Activated naive CD4-positive, alpha-beta T cell treated with anti-CD3 and anti-CD28 coated beads, Interleukin-2, amount 10 ng/mL, durations not matched to agents 7 days and 5 days (primary cell): ENCODE data around the gene CPNE5.

Experiments used
- CTCF ChIA-PET: fragments of 350-600 bp; sonication (Branson Sonifier 250); formaldehyde crosslinking; loops from one replicate; lab custom pipeline; 2021; ENCODE audit warnings: antibody characterized with exemption; lab: Charles Lee
- DNase-seq: peaks from one replicate; pipeline ENCODE4 v3.0.0-alpha.2; 2020
- H3K27ac Mint-ChIP-seq: one replicate; pipeline ENCODE4 v1.8.0; 2021; ENCODE audit warnings: mild to moderate bottlenecking, moderate library complexity, mixed read lengths
- H3K27me3 Mint-ChIP-seq: one replicate; pipeline ENCODE4 v1.8.0; 2021; ENCODE audit warnings: mild to moderate bottlenecking, mixed read lengths
- H3K36me3 Mint-ChIP-seq: one replicate; pipeline ENCODE4 v1.8.0; 2021; ENCODE audit warnings: mixed read lengths
- H3K4me1 Mint-ChIP-seq: one replicate; pipeline ENCODE4 v1.8.0; 2021; ENCODE audit warnings: mixed read lengths
- H3K4me3 Mint-ChIP-seq: one replicate; pipeline ENCODE4 v1.8.0; 2021; ENCODE audit warnings: mild to moderate bottlenecking, moderate library complexity, mixed read lengths
- H3K9me3 Mint-ChIP-seq: one replicate; pipeline ENCODE4 v1.8.0; 2021; ENCODE audit warnings: mixed read lengths

CPNE5 gene

GRCh38 chr6:36838896-36839748 lies at the start of gene CPNE5:
CPNE5 (minus strand) TSS chr6:36839444; CDS start chr6:36839377, 67 bp downstream.
- CTCF ChIA-PET: interaction anchor here (0.6 to 2.5 kb wide), 5 partner anchors 8 to 141 kb away, joined by 3 to 11 read pairs (median 4); no protein-coding TSS in a partner anchor
- Mint-ChIP-seq H3K27ac (no peak within 1 kb of the TSS), H3K4me3 (peak within 1 kb of the TSS; percentile 72), H3K36me3 (no peaks in the 10 kb centered on the region), H3K4me1 (peaks cover 18% of the 10 kb centered on the region), H3K9me3 (no peaks in the 10 kb centered on the region), H3K27me3 (peaks cover 80% of the 10 kb centered on the region)
- peak; percentile 30 for DNase-seq

GRCh38 chr6:36888115-36888643 lies 48.9 kb upstream of the CPNE5 start:
- Mint-ChIP-seq H3K36me3 (peaks cover 13% of the 10 kb centered on the region), H3K4me1 (peaks cover 37% of the 10 kb centered on the region), H3K27ac (no peak overlapping the region), H3K4me3 (no peak overlapping the region), H3K9me3 (no peaks in the 10 kb centered on the region), H3K27me3 (no peaks in the 10 kb centered on the region)
- no peak for DNase-seq
- CTCF ChIA-PET: interaction anchor here (0.7 to 2.9 kb wide), 4 partner anchors 10 to 1168 kb away, joined by 3 to 13 read pairs (median 8); no protein-coding TSS in a partner anchor

DNA sequence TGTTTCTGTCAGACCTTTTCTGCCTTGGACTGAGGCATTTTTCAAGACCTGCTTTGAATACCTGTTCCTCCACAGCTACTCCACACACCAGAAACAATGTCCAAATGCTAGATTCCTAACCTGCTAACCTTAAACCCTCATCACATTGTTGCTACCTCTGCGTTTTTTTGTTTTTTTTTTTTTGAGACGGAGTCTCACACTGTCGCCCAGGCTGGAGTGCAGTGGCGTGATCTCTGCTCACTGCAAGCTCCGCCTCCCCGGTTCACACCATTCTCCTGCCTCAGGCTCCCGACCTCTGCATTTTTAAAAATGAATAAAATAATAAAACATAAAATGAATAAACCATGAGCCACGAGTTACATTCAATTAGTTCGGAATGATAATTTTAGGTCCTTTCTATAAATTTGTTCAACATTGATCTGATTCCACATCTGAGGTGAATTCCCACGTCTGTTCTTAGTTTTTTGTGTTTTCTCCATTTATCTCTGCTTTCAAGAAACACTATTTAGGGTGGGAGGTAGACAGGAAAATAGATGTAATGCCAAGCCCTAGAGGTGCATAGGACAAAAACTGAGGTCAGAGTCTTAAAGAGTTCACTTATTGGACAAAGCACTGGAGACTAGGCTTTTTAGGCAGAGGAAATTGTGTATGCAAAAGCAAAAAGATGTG lies 47.8 kb upstream of the CPNE5 start:
- peaks cover 37% of the 10 kb centered on the region for H3K4me1 Mint-ChIP-seq
- H3K27ac Mint-ChIP-seq: no peak overlapping the region
- no peaks in the 10 kb centered on the region for H3K9me3 Mint-ChIP-seq
- CTCF ChIA-PET: interaction anchor here (1.1 kb wide), 1 partner anchor 20 kb away, joined by 4 read pairs; no protein-coding TSS in a partner anchor
- DNase-seq: no peak
- no peaks in the 10 kb centered on the region for H3K27me3 Mint-ChIP-seq
- peak overlapping the region; percentile 90 for H3K4me3 Mint-ChIP-seq
- H3K36me3 Mint-ChIP-seq: peaks cover 10% of the 10 kb centered on the region

- peak within 1 kb of the TSS; percentile 90 for H3K4me3 Mint-ChIP-seq
- H3K4me1 Mint-ChIP-seq: peaks cover 37% of the 10 kb centered on the region
- no peaks in the 10 kb centered on the region for H3K27me3 Mint-ChIP-seq
- H3K9me3 Mint-ChIP-seq: no peaks in the 10 kb centered on the region
- H3K27ac Mint-ChIP-seq: peak within 1 kb of the TSS; percentile 92
- H3K36me3 Mint-ChIP-seq: peaks cover 6% of the 10 kb centered on the region
- peak; percentile 99 for DNase-seq
- CTCF ChIA-PET: interaction anchor here (0.8 to 6.2 kb wide), 22 partner anchors 9 to 440 kb away, joined by 3 to 96 read pairs (median 4); partner anchors contain the start of genes MTCH1, PI16 and PPIL1
Measured at GRCh38 chr6:36885461-36886401, 46.5 kb upstream of the CPNE5 start, which contains the start of gene C6orf89. C6orf89 (plus strand) TSS chr6:36885952; CDS start chr6:36899445, 13,493 bp downstream.

DNA sequence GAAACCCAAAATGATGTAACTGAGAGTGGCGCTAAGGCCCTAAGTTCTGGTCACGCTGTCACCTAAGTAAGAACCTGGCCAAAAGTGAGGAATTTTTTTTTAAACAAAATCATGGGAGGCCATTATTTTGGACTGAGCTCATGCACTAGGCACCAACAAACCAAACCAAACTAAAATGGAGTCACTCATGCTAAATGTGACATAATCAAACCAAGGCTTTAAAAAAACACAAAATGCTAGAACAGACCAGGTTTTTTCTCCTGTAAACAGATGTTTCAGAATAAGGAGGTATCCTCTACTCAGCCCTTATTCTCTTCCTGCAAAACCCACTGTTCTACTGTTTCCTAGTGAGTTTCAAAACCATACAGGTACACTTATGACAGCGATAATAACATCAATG lies 45.4 kb upstream of the CPNE5 start:
- no peaks in the 10 kb centered on the region for H3K27me3 Mint-ChIP-seq
- H3K4me1 Mint-ChIP-seq: peaks cover 37% of the 10 kb centered on the region
- H3K4me3 Mint-ChIP-seq: no peak overlapping the region
- H3K9me3 Mint-ChIP-seq: no peaks in the 10 kb centered on the region
- H3K27ac Mint-ChIP-seq: peak overlapping the region; percentile 49
- CTCF ChIA-PET: interaction anchor here (1.0 to 6.2 kb wide), 13 partner anchors 10 to 441 kb away, joined by 3 to 96 read pairs (median 6); partner anchors contain the start of gene PPIL1
- peaks cover 6% of the 10 kb centered on the region for H3K36me3 Mint-ChIP-seq
- DNase-seq: no peak

- peaks cover 17% of the 10 kb centered on the region for H3K36me3 Mint-ChIP-seq
- CTCF ChIA-PET: interaction anchor here (1.3 to 8.4 kb wide), 7 partner anchors 9 to 143 kb away, joined by 5 to 51 read pairs (median 8); partner anchors contain the start of gene C6orf89
- peaks cover 8% of the 10 kb centered on the region for H3K27me3 Mint-ChIP-seq
- H3K4me3 Mint-ChIP-seq: peak overlapping the region; percentile 92
- H3K9me3 Mint-ChIP-seq: no peaks in the 10 kb centered on the region
- H3K4me1 Mint-ChIP-seq: peaks cover 58% of the 10 kb centered on the region
- peak overlapping the region; percentile 96 for H3K27ac Mint-ChIP-seq
- DNase-seq: no peak
Measured at GRCh38 chr6:36875250-36875633, 36.0 kb upstream of the CPNE5 start.

- Mint-ChIP-seq H3K4me3 (peak within 1 kb of the TSS; percentile 92), H3K27me3 (peaks cover 8% of the 10 kb centered on the region), H3K27ac (peak within 1 kb of the TSS; percentile 96), H3K9me3 (no peaks in the 10 kb centered on the region), H3K36me3 (peaks cover 21% of the 10 kb centered on the region), H3K4me1 (peaks cover 62% of the 10 kb centered on the region)
- CTCF ChIA-PET: interaction anchor here (0.6 to 8.4 kb wide), 15 partner anchors 10 to 320 kb away, joined by 3 to 51 read pairs (median 6); partner anchors contain the start of gene C6orf89
- DNase-seq: peak; percentile 86
Measured at GRCh38 chr6:36874443-36875249, 35.4 kb upstream of the CPNE5 start, which contains the start of gene PPIL1. PPIL1 (minus strand) TSS chr6:36874803; CDS start chr6:36874772, 31 bp downstream.

DNA sequence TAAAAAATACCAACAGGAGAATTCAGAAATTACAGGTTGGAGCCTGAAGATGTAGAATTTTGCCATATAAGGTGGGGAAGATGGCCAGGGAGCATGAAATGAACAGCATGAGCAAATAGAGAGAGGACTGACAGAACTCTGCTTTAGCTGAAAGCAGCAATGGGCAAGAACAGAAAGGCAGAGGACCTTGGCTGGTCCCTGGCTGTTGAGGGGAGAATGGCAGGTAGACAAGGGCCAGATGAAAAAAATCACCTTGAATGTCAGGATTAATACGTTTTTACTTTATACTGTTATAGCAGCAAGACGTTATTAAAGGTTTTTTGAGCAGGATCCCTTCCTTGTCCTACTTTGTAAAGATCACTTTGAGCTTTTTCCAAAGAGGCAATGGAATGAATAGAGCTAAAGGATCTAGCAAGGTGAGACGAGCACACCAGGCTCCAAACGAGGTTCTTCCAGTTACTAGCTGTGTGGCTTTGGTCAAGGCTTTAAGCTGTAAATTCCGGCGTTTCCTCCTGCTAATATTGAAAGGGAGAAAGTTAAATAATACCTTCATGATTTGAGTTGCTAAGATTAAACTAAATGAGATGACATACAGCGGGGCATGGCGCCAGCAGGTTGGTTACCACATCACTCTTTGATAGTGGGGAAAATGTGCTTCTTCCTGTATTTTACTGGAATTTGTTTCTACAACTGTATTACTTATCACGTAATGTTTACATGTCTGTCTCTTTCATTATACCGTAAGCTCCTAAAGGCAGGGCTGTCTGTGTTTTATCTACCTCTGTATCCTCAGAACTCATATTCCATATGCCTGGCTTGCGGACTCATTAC lies 34.6 kb upstream of the CPNE5 start:
- Mint-ChIP-seq H3K27ac (peak overlapping the region; percentile 96), H3K4me3 (peak overlapping the region; percentile 92), H3K4me1 (peaks cover 62% of the 10 kb centered on the region), H3K9me3 (no peaks in the 10 kb centered on the region), H3K36me3 (peaks cover 24% of the 10 kb centered on the region), H3K27me3 (peaks cover 1% of the 10 kb centered on the region)
- CTCF ChIA-PET: interaction anchor here (0.6 to 8.4 kb wide), 21 partner anchors 10 to 452 kb away, joined by 3 to 51 read pairs (median 5); partner anchors contain the start of gene C6orf89
- DNase-seq: no peak

GRCh38 chr6:36873115-36873514 lies 33.9 kb upstream of the CPNE5 start:
- Mint-ChIP-seq H3K27me3 (no peaks in the 10 kb centered on the region), H3K36me3 (peaks cover 28% of the 10 kb centered on the region), H3K27ac (peak overlapping the region; percentile 96), H3K4me1 (peaks cover 64% of the 10 kb centered on the region), H3K4me3 (peak overlapping the region; percentile 92), H3K9me3 (no peaks in the 10 kb centered on the region)
- CTCF ChIA-PET: interaction anchor here (0.6 to 8.4 kb wide), 16 partner anchors 9 to 453 kb away, joined by 3 to 51 read pairs (median 6); partner anchors contain the start of gene C6orf89
- no peak for DNase-seq

- Mint-ChIP-seq H3K4me3 (no peak overlapping the region), H3K9me3 (no peaks in the 10 kb centered on the region), H3K36me3 (peaks cover 38% of the 10 kb centered on the region), H3K4me1 (peaks cover 72% of the 10 kb centered on the region), H3K27me3 (no peaks in the 10 kb centered on the region), H3K27ac (no peak overlapping the region)
- CTCF ChIA-PET: interaction anchor here (0.7 to 8.4 kb wide), 7 partner anchors 20 to 751 kb away, joined by 3 to 46 read pairs (median 6); no protein-coding TSS in a partner anchor
- DNase-seq: no peak
Measured at GRCh38 chr6:36871686-36872085, 32.4 kb upstream of the CPNE5 start.

DNA sequence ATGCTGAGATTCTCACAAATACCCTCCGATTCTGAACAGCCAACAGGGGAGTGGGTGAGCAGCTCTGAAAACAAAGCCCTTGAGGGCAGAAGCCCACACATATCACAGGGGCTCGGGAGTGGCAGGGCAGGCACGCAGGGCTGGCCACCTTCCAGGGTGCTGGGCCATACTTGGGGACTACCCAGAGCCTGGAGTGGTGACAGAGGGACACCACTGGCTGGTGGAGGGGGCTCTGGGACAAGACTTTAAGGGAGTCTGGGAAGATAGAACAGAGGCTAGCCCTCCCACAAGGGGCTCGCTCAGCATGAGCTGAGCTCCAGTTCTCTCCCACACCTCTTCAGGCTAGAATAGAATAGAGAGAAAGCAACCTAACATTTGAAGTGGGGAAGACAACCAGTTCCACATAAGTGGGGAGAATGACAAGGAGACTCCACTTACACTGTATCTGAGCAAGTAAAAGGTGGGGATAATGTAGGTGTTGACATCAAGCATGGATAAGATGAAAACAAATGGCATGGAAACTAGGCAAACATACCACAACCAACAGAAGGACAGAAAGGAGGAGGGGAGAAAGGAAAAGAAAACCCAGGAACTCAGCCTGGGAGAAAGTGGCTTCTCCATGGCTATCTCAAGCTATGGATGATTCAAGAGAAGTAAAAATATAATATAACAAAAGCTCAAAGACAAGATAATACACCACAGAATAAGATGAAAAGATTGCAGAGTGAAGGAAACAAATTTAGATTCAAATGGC lies 28.4 kb upstream of the CPNE5 start:
- H3K27ac Mint-ChIP-seq: no peak overlapping the region
- H3K36me3 Mint-ChIP-seq: peaks cover 62% of the 10 kb centered on the region
- no peak overlapping the region for H3K4me3 Mint-ChIP-seq
- CTCF ChIA-PET: no interaction called here
- DNase-seq: no peak
- H3K9me3 Mint-ChIP-seq: no peaks in the 10 kb centered on the region
- H3K27me3 Mint-ChIP-seq: no peaks in the 10 kb centered on the region
- H3K4me1 Mint-ChIP-seq: peaks cover 57% of the 10 kb centered on the region
